ENCODE data around the gene XYLB.
A peak's percentile ranks its signal among the peaks of the same experiment; 100 is the strongest.

The XYLB gene

DNA sequence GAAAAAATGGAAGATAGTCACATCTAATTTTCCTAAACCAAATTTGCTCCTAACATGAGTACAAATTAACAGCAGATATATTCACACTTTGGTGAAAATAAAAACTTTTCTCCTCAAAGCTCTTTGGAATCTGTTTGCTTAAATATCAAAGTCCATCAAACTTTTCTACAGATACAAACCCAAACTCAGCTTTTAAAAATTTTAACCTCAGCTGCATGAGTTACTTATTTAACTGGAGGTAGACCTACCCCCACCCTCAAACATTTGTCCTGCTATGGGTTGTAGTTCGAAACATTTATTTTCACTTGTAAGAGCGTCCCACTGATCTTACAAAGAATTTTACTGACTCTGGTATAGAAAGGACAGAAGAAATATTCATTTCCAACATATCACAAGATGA, 8.9 kb upstream of the XYLB start:
- H3K4me3 ChIP-seq (ENCODE audit: low read depth, low read length) = no peak overlapping the region
- DNase-seq (ENCODE audit: low read depth) = no peak
- TF ChIP-seq, protein P1, sequence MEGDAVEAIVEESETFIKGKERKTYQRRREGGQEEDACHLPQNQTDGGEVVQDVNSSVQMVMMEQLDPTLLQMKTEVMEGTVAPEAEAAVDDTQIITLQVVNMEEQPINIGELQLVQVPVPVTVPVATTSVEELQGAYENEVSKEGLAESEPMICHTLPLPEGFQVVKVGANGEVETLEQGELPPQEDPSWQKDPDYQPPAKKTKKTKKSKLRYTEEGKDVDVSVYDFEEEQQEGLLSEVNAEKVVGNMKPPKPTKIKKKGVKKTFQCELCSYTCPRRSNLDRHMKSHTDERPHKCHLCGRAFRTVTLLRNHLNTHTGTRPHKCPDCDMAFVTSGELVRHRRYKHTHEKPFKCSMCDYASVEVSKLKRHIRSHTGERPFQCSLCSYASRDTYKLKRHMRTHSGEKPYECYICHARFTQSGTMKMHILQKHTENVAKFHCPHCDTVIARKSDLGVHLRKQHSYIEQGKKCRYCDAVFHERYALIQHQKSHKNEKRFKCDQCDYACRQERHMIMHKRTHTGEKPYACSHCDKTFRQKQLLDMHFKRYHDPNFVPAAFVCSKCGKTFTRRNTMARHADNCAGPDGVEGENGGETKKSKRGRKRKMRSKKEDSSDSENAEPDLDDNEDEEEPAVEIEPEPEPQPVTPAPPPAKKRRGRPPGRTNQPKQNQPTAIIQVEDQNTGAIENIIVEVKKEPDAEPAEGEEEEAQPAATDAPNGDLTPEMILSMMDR (conservative IDR thresholded peaks at IDR 0.05; ENCODE audit: low read depth, low read length) = no peak

DNA sequence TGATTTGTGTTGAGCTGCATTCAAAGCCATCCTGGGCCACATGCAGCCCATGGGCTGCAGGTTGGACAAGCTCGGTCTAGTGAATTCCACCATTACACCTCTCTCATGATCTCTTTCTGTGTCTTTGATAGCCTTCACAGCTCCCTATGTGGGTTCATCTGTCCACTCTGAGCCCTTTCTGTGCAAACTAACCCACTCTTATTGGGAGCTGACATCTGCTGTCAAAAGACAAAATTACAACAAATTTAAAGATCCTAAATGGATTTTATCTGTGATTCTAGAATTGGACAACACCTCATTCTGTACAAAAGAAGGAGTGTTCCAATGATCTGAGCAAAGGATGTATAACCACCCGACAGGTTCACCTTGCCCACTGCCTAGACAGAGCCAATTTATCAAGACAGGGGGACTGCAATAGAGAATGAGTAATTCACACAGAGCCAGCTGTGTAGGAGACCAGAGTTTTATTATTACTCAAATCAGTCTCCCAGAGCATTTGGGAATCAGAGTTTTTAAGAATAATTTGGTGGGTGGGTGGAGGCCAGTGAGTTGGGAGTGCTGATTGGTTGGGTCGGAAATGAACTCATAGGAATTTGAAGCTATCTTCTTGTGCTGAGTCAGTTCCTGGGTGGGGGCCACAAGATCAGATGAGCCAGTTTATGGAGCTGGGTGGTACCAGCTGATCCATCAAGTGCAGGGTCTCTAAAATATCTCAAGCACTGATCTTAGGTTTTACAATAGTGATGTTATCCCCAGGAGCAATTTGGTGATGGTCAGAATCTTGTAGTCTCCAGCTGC, 2.6 kb upstream of the XYLB start:
- H3K4me3 ChIP-seq (ENCODE audit: low read depth, low read length) = no peak overlapping the region
- TF ChIP-seq, protein P1 (conservative IDR thresholded peaks at IDR 0.05; ENCODE audit: low read depth, low read length) = peak; percentile 43
- peak; percentile 50 for DNase-seq (ENCODE audit: low read depth)

DNA sequence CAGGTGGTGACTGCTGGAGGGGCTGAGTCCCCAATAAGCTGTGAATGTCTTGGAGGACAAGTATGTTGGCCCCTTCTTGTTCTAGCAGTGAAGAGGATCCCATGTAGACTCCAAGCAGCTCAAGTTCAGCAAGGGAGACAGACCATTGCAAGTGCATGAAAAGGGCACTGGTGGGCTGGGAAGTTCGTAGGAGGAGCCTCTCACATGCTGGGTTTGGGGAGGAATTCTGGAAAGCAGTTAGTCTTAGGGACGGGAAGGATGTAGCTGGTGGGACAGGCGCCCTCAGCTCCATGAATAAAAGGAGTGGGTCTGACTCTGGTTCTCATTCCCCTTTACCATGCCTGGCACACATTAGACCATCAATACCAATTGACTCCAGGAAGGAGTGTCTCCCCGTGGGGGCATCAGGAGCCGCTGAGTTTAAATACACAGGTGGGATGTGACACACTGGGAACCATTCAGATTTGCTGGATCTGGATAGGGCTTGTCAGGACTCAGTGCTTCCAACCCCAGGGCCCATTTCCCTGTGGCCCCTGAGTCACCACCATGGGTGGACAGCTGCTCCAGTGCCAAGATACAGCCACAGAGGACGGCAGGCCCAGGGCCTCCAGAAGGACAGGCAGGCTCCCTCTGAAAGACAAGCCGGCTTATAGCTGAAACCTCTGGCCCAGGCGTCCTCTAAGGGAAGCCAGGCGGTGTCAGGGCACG, 552 bp upstream of the XYLB start:
- DNase-seq (ENCODE audit: low read depth) = no peak
- H3K4me3 ChIP-seq (ENCODE audit: low read depth, low read length) = peak overlapping the region; percentile 18
- TF ChIP-seq, protein P1 (conservative IDR thresholded peaks at IDR 0.05; ENCODE audit: low read depth, low read length) = no peak

DNA sequence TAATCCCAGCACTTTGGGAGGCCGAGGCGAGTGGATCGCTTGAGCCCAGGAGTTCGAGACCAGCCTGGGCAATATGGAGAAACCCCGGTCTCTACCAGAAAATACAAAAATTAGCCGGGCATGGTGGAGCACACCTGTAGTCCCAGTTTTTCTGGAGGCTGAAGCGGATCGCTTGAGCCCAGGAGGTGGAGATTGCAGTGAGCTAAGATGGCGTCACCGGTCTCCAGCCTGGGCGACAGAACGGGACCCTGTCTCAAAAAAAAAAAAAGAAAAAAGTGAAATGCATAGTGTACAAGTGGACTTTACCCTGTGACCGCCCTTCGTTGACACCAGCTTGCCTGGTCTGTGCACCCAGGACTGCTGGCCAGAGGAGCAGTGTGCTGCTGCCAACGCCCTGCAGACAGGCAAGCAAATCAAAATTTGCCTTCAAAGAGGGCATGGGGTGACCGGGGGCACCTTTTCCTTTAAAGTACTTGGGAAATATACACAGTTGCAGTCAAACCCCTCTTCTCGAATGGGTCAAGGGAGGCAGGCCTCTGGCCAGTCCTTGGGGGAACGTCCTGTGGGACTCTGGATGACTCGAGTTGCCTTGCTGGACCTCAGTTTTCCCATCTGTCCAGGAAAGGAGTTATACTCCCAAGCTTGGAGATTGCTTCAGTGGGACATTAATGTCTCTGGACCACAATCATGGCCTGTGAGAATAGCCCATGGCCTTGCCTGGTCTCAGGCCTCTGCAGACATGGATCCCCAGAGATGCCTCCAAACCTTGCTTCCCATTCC, 1.0 kb downstream of the XYLB start:
- TF ChIP-seq, protein P1 (conservative IDR thresholded peaks at IDR 0.05; ENCODE audit: low read depth, low read length) = no peak
- DNase-seq (ENCODE audit: low read depth) = no peak
- peak overlapping the region; percentile 96 for H3K4me3 ChIP-seq (ENCODE audit: low read depth, low read length)

DNA sequence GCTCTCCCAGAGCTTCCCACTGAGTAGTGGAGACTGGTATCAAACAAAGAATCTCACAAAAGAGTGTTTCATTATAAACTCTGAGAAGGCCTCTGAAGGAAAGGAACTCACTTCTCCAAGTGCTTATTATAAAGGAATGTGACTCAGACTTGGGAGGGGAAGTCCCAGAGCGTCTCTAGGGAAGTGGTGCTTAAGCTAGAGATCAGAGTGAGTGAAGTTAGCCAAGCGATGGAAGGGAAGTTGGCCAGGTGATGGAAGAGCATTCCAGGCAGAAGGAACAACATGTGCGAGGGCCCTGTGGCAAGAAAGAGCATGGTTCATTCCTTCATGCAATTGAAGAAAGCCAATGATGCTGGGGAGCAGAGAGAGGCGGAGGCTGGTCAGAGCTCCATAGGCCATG, 2.3 kb downstream of the XYLB start:
- TF ChIP-seq, protein P1 (conservative IDR thresholded peaks at IDR 0.05; ENCODE audit: low read depth, low read length) = no peak
- peak; percentile 60 for DNase-seq (ENCODE audit: low read depth)

GRCh38 chr3:38349684-38350359, 3.2 kb downstream of the XYLB start:
- no peak for DNase-seq (ENCODE audit: low read depth)
- TF ChIP-seq, protein P1 (conservative IDR thresholded peaks at IDR 0.05; ENCODE audit: low read depth, low read length) = no peak
- H3K4me3 ChIP-seq (ENCODE audit: low read depth, low read length) = no peak overlapping the region

More for the DNA sequence above, 2.3 kb downstream of the XYLB start:
- H3K4me3 ChIP-seq (ENCODE audit: low read depth, low read length) = no peak overlapping the region

Measured in choroid plexus epithelial cell (primary cell).